ENCODE measurements around the gene TGIF2LX. TPM values are rescaled to one million over a fixed set of nuclear protein-coding genes. Genes with fewer than 3 reads are reported as not detected.
"Not testable (repeated sequence)": the region's sequence is repeated elsewhere in the genome, so short reads cannot be mapped to it uniquely, and the experiment has no call there.

Gene TGIF2LX
- not detected in 2 replicates for total RNA-seq (2014; rRNA removed; shearing (Covaris generic))

DNA sequence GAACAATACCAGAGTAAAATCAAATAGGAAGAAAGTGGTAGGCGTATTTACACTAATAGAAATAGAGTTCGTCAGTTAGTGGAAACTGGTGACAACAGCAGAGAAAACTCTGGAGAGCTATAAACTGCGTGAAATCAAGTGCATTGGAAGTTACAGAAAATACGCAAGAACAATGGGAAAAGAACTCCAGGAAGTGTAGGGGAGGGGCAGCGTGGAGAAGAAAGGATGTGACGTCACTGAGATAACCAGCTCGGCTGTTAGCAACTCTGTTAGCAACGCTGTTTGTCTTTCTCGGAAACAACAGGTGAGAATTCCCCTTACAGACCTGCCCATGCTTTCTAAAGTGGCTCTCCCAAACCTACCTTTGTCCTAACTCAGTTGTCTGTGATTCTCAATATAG, at the start of gene TGIF2LX:
TSS of gene TGIF2LX (plus strand) at position 244 of the 400 bp plus-strand sequence. CDS start 178 bp downstream, outside the sequence.
- DNase-seq (ENCODE audit: low read depth): not testable (repeated sequence)

DNA sequence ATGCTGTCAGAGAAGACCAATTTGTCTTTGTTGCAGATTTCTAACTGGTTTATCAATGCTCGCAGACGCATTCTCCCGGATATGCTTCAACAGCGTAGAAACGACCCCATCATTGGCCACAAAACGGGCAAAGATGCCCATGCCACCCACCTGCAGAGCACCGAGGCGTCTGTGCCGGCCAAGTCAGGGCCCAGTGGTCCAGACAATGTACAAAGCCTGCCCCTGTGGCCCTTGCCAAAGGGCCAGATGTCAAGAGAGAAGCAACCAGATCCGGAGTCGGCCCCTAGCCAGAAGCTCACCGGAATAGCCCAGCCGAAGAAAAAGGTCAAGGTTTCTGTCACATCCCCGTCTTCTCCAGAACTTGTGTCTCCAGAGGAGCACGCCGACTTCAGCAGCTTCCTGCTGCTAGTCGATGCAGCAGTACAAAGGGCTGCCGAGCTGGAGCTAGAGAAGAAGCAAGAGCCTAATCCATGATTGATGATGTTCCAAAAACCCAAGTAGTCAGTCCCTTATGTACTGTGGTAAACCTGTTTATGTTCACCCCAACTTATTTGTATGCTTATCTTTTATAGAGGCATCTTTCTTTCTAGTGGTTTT, 728 bp downstream of the TGIF2LX start:
- not testable (repeated sequence) for DNase-seq (ENCODE audit: low read depth)

DNA sequence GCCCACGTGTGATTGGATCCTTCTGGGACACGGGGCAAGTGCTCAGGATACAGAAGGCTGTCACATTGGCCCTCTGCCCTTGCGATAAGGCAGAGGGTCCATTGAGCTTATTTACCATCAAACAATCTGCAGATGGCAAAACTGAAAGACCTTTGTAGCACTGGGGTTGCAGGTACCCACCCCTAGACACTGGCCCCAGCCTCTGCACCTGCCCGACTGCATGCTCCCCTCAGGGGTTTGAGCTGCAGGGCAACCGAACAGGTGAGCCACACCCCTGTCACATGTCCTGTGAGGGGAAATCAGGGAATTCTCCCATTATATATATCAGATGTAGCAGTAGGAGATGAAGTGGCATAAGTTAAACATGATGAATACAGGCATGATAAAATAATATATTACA, 21.4 kb downstream of the TGIF2LX start:
- not testable (repeated sequence) for DNase-seq (ENCODE audit: low read depth)

DNA sequence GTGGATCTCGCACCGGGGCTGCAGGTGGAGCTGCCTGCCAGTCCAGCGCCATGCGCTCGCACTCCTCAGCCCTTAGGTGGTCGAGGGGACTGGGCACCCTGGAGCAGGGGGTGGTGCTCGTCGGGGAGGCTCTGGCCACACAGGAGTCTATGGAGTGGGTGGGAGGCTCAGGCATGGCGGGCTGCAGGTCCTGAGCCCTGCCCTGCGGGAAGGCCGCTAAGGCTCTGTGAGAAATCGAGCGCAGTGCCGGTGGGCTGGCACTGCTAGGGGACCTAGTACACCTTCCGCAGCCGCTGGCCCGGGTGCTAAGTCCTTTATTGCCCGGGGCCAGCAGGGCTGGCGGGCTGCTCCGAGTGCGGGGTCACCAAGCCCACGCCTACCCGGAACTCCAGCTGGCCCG, 43.9 kb downstream of the TGIF2LX start:
- DNase-seq (ENCODE audit: low read depth): not testable (repeated sequence)
